BLaER1 treated with 17β-estradiol and CSF1 and Interleukin-3, amounts not matched to agents 10 nM and 100 nM (cell line): Measurements from ENCODE around the gene GPC6.
"Not testable (repeated sequence)": the region's sequence is repeated elsewhere in the genome, so short reads cannot be mapped to it uniquely, and the experiment has no call there.

ENCODE experiments used
- H3K27ac ChIP-seq, 11 experiments: shearing (Covaris generic); formaldehyde crosslinking; 2 replicates each; pipeline ENCODE4 v1.8.1; 2022
- H3K27me3 ChIP-seq, 11 experiments: shearing (Covaris generic); formaldehyde crosslinking; 2 replicates each; pipeline ENCODE4 v1.8.1; 2022
- H3K36me3 ChIP-seq, 11 experiments: shearing (Covaris generic); formaldehyde crosslinking; 2 replicates each; pipeline ENCODE4 v1.8.1; 2022
- H3K4me1 ChIP-seq, 10 experiments: shearing (Covaris generic); formaldehyde crosslinking; 2 replicates each; pipeline ENCODE4 v1.8.1; 2022
- H3K4me2 ChIP-seq, 11 experiments: shearing (Covaris generic); formaldehyde crosslinking; 2 replicates each; pipeline ENCODE4 v1.8.1; 2022
- H3K4me3 ChIP-seq, 10 experiments: shearing (Covaris generic); formaldehyde crosslinking; 2 replicates each; pipeline ENCODE4 v1.8.1; 2022
- H3K9ac ChIP-seq, 11 experiments: shearing (Covaris generic); formaldehyde crosslinking; 2 replicates each; pipeline ENCODE4 v1.8.1; 2022
- H3K9me3 ChIP-seq, 11 experiments: shearing (Covaris generic); formaldehyde crosslinking; replicated peaks in 1 of 11; 2 replicates each; pipeline ENCODE4 v1.8.1; 2022
- H4K20me1 ChIP-seq, 11 experiments: shearing (Covaris generic); formaldehyde crosslinking; 2 replicates each; pipeline ENCODE4 v1.8.1; 2022
- Cebpa-rat ChIP-seq, 11 experiments: shearing (Covaris generic); IDR thresholded peaks; 2 replicates each; pipeline ENCODE4 v1.8.1; 2022

Gene GPC6

DNA sequence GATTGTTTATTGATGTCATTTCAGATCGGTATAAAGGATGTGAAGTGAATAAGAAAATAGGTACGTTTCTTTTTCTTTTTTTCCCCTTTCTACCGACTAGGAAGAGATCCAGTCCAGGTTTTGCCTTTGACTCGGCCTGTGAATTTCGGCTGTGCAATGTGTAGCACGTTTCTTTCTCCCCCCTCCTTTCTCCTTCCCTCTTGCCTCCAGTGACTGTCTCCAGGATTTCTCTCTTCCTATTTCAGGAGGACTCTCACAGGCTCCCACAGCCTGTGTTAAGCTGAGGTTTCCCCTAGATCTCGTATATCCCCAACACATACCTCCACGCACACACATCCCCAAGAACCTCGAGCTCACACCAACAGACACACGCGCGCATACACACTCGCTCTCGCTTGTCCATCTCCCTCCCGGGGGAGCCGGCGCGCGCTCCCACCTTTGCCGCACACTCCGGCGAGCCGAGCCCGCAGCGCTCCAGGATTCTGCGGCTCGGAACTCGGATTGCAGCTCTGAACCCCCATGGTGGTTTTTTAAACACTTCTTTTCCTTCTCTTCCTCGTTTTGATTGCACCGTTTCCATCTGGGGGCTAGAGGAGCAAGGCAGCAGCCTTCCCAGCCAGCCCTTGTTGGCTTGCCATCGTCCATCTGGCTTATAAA is at the start of gene GPC6:
GPC6 (plus strand) TSS at position 185 of the 657 bp plus-strand sequence.
- Histone ChIP-seq H3K4me2 (no peak within 1 kb of the TSS), H3K36me3 (no peaks in the 10 kb centered on the region), H3K27me3 (no peaks in the 10 kb centered on the region), H3K9ac (no peak within 1 kb of the TSS), H3K4me3 (no peak within 1 kb of the TSS), H3K27ac (no peak within 1 kb of the TSS), H4K20me1 (no peaks in the 10 kb centered on the region), H3K9me3 (peaks cover 18 to 24% (median 22%) of the 10 kb centered on the region in 11 experiments), H3K4me1 (no peaks in the 10 kb centered on the region)
- no peak for TF ChIP-seq Cebpa-rat (IDR thresholded peaks at IDR 0.05)

DNA sequence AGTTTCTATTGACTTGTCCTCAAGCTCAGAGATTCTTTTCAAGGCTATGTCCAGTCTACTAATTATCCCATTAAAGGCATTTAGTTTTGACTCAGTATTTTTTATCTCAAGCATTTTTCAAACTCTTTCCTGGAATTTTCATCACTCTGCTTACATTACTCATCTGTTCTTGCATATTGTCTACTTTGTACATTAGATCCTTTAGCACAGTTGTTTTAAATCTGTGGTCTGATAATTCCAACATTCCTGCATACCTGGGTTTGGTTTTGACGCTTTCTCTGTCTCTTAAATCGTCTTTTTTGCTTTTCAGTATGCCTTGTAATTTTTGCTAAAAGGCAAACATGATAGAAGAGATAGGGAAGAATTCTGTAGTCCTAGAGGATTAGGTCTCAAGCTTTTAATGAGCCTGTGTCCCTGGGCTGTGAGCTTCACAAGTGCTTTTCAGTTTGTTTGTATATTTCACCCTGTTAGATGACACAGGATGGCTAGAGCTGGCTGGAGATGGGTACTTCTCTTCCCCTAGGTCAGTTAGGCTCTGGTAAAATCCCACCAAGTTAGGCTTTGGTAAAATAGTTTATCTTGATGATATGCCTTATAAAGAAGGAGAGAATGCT is 46.1 kb upstream of the GPC6 start:
- H3K36me3 ChIP-seq, result no peaks in the 10 kb centered on the region
- TF ChIP-seq Cebpa-rat (IDR thresholded peaks at IDR 0.05), result no peak
- H3K4me2 ChIP-seq, result no peak overlapping the region
- no peak overlapping the region for H3K27ac ChIP-seq
- H3K27me3 ChIP-seq, result no peaks in the 10 kb centered on the region
- no peak overlapping the region for H3K9ac ChIP-seq
- no peak overlapping the region for H3K4me3 ChIP-seq
- no peaks in the 10 kb centered on the region for H3K9me3 ChIP-seq
- H3K4me1 ChIP-seq, result no peaks in the 10 kb centered on the region
- H4K20me1 ChIP-seq, result no peaks in the 10 kb centered on the region

DNA sequence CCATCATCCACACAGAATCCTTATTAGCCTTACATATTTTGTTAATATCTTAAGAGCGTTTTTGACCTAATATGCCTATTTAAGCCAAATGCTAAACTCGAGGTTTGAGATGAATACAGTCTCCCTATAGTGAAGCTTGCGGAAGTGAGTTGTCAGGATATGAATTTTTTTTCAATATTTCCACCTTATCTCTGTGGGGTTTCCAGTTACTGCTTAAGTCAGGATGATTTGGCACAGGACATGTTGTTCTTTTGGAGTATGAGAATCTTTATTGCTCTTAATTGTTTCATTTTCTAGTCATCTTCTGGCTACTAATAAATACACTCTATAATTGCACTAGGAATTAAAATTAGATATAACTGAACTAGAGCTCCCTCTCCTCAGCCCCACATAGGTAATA is 44.2 kb upstream of the GPC6 start:
- H3K4me1 ChIP-seq, result no peaks in the 10 kb centered on the region
- H4K20me1 ChIP-seq, result no peaks in the 10 kb centered on the region
- no peak overlapping the region for H3K9ac ChIP-seq
- H3K27me3 ChIP-seq, result no peaks in the 10 kb centered on the region
- H3K36me3 ChIP-seq, result no peaks in the 10 kb centered on the region
- H3K4me2 ChIP-seq, result no peak overlapping the region
- no peak overlapping the region for H3K4me3 ChIP-seq
- H3K9me3 ChIP-seq, result no peaks in the 10 kb centered on the region
- TF ChIP-seq Cebpa-rat (IDR thresholded peaks at IDR 0.05), result no peak
- H3K27ac ChIP-seq, result no peak overlapping the region

DNA sequence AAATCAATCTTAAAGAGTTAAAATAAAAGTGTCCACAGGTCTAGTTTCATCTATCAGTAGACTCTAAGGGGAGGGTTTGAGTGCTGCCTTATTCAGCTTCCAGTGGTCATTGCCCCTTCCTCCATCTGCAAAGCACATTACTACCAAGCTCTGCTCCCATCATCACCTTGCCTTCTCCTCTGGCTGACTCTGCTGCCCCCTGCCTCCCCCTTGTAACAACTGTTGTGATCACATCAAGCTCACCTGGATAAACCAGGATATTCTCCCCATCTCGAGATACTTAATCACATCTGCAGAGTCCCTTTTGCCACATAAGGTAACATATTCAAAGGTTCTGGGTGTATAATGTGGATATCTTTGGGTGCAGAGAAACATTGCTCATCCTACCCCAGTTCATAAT is 43.3 kb upstream of the GPC6 start:
- H3K9me3 ChIP-seq, result no peaks in the 10 kb centered on the region
- H3K27me3 ChIP-seq, result no peaks in the 10 kb centered on the region
- H4K20me1 ChIP-seq, result no peaks in the 10 kb centered on the region
- no peak for TF ChIP-seq Cebpa-rat (IDR thresholded peaks at IDR 0.05)
- no peak overlapping the region for H3K9ac ChIP-seq
- H3K4me1 ChIP-seq, result no peaks in the 10 kb centered on the region
- H3K4me3 ChIP-seq, result no peak overlapping the region
- H3K27ac ChIP-seq, result no peak overlapping the region
- no peaks in the 10 kb centered on the region for H3K36me3 ChIP-seq
- H3K4me2 ChIP-seq, result no peak overlapping the region

DNA sequence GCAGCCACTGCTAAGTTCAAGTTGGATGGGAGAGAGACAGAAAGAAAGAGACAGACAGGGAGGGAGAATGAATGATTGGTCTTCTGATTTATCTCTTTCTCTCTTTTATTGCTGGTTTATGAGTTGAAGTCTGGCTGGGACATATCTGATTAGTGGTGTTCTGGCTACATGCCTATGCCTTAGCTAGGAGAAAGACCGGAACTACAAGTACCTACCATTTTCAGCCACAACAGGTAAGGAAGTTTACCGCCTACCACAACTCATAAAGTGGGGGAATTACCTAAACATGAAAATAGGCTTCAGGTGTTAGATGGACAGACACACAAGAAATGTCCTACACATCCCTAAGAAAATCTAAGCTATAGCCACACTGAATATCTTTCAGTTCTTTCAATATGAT is 36.6 kb upstream of the GPC6 start:
- Histone ChIP-seq H3K27ac (no peak overlapping the region), H3K4me1 (no peaks in the 10 kb centered on the region), H4K20me1 (no peaks in the 10 kb centered on the region), H3K27me3 (no peaks in the 10 kb centered on the region), H3K9me3 (peaks cover 15 to 27% (median 24%) of the 10 kb centered on the region in 11 experiments), H3K36me3 (no peaks in the 10 kb centered on the region), H3K4me3 (no peak overlapping the region), H3K4me2 (no peak overlapping the region), H3K9ac (no peak overlapping the region)
- no peak for TF ChIP-seq Cebpa-rat (IDR thresholded peaks at IDR 0.05)

DNA sequence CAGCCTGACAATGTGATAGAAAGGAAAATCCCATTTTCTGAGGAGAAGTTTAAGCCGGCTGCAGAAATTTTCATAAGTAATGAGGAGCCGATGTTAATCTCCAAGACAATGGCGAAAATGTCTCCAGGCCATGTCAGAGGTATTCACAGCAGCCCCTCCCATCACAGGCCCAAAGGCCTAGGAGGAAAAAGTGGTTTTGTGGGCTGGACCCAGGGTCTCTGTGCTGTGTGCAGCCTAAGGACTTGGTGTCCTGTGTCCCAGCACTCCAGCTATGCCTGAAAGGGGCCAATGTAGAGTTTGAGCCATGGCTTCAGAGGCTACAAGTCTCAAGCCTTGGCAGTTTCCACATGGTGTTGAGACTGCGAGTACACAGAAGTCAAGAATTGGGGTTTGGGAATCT is 32.9 kb upstream of the GPC6 start:
- Histone ChIP-seq H3K36me3 (no peaks in the 10 kb centered on the region), H3K27ac (no peak overlapping the region), H3K4me1 (no peaks in the 10 kb centered on the region), H3K4me3 (no peak overlapping the region), H4K20me1 (no peaks in the 10 kb centered on the region), H3K9me3 (peaks cover 18 to 45% (median 29%) of the 10 kb centered on the region in 11 experiments), H3K4me2 (no peak overlapping the region), H3K27me3 (no peaks in the 10 kb centered on the region), H3K9ac (no peak overlapping the region)
- no peak for TF ChIP-seq Cebpa-rat (IDR thresholded peaks at IDR 0.05)

DNA sequence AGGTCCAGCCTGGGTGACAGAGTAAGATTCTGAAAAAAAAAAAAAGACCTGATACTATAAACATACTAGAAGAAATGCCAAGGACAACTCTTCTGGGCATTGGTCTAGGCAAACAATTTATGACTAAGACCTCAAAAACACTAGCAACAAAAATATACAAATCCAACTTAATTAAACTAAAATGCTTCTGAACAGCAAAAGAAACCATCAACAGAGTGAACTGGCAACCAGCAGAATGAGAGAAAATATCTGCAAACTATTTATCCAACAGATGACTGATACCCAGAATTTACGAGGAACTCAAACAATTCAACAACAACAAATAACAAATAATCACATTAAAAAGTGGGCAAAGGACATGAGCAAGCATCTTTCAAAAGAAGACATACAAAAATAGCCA is 26.8 kb upstream of the GPC6 start:
- no peak overlapping the region for H3K4me3 ChIP-seq
- no peaks in the 10 kb centered on the region for H4K20me1 ChIP-seq
- no peak overlapping the region for H3K9ac ChIP-seq
- H3K4me2 ChIP-seq, result no peak overlapping the region
- no peak for TF ChIP-seq Cebpa-rat (IDR thresholded peaks at IDR 0.05)
- H3K4me1 ChIP-seq, result no peaks in the 10 kb centered on the region
- H3K27me3 ChIP-seq, result no peaks in the 10 kb centered on the region
- H3K36me3 ChIP-seq, result no peaks in the 10 kb centered on the region
- peaks cover 2 to 20% (median 11%) of the 10 kb centered on the region in 11 experiments; a peak in 20 of 22 replicates for H3K9me3 ChIP-seq
- no peak overlapping the region for H3K27ac ChIP-seq

DNA sequence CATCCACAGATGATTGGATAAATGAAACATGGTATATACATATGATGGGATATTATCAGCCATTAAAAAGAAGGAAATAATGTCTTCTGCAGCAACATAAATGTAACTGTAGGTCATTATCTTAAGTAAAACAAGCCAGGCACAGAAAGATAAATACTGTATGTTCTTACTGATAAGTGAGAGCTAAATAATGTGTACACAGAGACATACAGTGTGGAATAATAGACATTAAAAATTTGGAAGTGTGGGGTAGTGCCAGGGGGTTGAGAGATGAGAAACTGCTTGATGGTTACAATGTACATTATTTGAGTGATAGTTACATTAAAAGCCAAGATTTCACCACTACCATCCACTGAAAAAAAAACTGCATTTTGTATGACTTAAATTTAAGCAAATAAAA is 26.0 kb upstream of the GPC6 start:
- no peaks in the 10 kb centered on the region for H4K20me1 ChIP-seq
- H3K4me2 ChIP-seq, result no peak overlapping the region
- no peak overlapping the region for H3K4me3 ChIP-seq
- no peaks in the 10 kb centered on the region for H3K4me1 ChIP-seq
- H3K36me3 ChIP-seq, result no peaks in the 10 kb centered on the region
- H3K9me3 ChIP-seq, result peaks cover 0 to 12% (median 4%) of the 10 kb centered on the region in 11 experiments; a peak in 12 of 22 replicates
- TF ChIP-seq Cebpa-rat (IDR thresholded peaks at IDR 0.05), result no peak
- no peak overlapping the region for H3K9ac ChIP-seq
- no peak overlapping the region for H3K27ac ChIP-seq
- no peaks in the 10 kb centered on the region for H3K27me3 ChIP-seq

DNA sequence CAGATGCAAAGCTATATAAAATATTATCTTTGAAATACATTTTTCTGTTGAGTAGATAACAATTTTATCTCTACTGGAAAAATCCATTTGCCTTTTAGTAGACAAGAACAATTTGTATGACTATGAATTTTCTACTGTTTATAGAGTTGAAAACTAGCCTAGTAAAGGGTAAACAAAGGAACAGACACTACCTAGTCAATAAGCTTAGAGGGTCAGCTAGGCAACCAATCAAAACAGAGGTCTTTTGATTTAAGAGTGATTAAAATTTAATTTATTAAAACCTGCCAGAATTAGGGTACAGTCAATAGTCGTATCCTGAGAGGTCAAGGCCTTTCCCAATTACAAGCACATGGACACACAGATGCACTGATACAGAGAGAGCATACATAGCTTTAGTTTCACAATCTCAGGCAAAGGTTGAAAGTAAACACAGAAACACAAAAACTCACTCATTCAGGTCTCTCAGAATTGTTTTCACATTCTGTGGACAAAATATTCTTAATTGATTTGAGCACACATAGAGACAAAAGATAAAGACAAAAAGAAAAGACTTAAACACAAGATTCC is 24.5 kb upstream of the GPC6 start:
- H3K9me3 ChIP-seq, result no peaks in the 10 kb centered on the region
- H4K20me1 ChIP-seq, result no peaks in the 10 kb centered on the region
- no peak for TF ChIP-seq Cebpa-rat (IDR thresholded peaks at IDR 0.05)
- no peak overlapping the region for H3K27ac ChIP-seq
- no peak overlapping the region for H3K9ac ChIP-seq
- no peaks in the 10 kb centered on the region for H3K27me3 ChIP-seq
- H3K4me2 ChIP-seq, result no peak overlapping the region
- no peaks in the 10 kb centered on the region for H3K36me3 ChIP-seq
- no peaks in the 10 kb centered on the region for H3K4me1 ChIP-seq
- no peak overlapping the region for H3K4me3 ChIP-seq

DNA sequence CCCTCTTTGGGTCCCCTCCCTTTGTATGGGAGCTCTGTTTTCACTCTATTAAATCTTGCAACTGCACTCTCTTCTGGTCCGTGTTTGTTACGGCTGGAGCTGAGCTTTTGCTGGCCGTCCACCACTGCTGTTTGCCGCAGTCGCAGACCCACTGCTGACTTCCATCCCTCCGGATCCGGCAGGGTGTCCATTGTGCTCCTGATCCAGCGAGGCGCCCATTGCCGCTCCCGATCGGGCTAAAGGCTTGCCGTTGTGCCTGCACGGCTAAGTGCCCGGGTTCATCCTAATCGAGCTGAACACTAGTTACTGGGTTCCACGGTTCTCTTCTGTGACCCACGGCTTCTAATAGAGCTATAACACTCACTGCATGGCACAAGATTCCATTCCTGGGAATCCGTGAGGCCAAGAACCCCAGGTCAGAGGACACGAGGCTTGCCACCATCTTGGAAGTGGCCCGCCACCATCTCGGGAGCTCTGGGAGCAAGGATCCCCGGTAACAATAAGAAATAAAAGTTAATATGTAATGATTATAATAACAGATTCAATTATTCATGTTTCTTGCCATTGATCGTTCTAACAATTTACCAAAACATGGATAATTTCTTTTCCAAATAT is 19.7 kb upstream of the GPC6 start:
- H3K9ac ChIP-seq, H3K27ac ChIP-seq, H3K4me3 ChIP-seq, H3K4me2 ChIP-seq, H3K36me3 ChIP-seq, H3K27me3 ChIP-seq, H4K20me1 ChIP-seq, H3K4me1 ChIP-seq, H3K9me3 ChIP-seq: not testable (repeated sequence)
